ENCODE measurements around the gene DENND4A. TPM values are rescaled to one million over a fixed set of nuclear protein-coding genes. Genes with fewer than 3 reads are reported as not detected.
"Not testable (repeated sequence)": the region's sequence is repeated elsewhere in the genome, so short reads cannot be mapped to it uniquely, and the experiment has no call there.

Gene DENND4A
- total and polyA plus RNA-seq, 8 donors: 20.6 to 26.3 (median 23.7) TPM

GRCh38 chr15:65818927-65819562 lies 27.0 kb upstream of the DENND4A start:
- ATAC-seq (peak; percentile 73), DNase-seq (peak in 1 of 4 donors; percentile 39)
- peaks cover 0 to 20% of the 10 kb centered on the region in 2 donors for H3K4me1 ChIP-seq
- H3K36me3 ChIP-seq: no peaks in the 10 kb centered on the region
- intact Hi-C loops (cut with DNase I): no loop called here
- no peaks in the 10 kb centered on the region for H3K9me3 ChIP-seq
- no peak for TF ChIP-seq CTCF (IDR thresholded peaks at IDR 0.05)
- no peaks in the 10 kb centered on the region for H3K27me3 ChIP-seq
- H3K27ac ChIP-seq: peak overlapping the region; percentile 27 to 73
- H3K4me3 ChIP-seq: no peak overlapping the region

GRCh38 chr15:65816441-65816840 lies 24.3 kb upstream of the DENND4A start:
- no peak for TF ChIP-seq CTCF (IDR thresholded peaks at IDR 0.05)
- intact Hi-C loops (cut with DNase I): no loop called here
- Histone ChIP-seq H3K27ac (no peak overlapping the region), H3K27me3 (no peaks in the 10 kb centered on the region), H3K9me3 (peaks cover 0 to 9% of the 10 kb centered on the region in 2 donors), H3K4me1 (peaks cover 0 to 19% of the 10 kb centered on the region in 2 donors), H3K36me3 (no peaks in the 10 kb centered on the region), H3K4me3 (no peak overlapping the region)
- ATAC-seq (no peak), DNase-seq (no peak)

GRCh38 chr15:65816008-65816407 lies 23.9 kb upstream of the DENND4A start:
- H3K36me3 ChIP-seq; intact Hi-C loops (cut with DNase I); DNase-seq; ATAC-seq; H3K27ac ChIP-seq; H3K9me3 ChIP-seq; H3K4me3 ChIP-seq; H3K27me3 ChIP-seq: not testable (repeated sequence)
- peaks cover 0 to 19% of the 10 kb centered on the region in 2 donors for H3K4me1 ChIP-seq

- H3K27ac ChIP-seq; ATAC-seq; H3K36me3 ChIP-seq; H3K4me1 ChIP-seq; DNase-seq; intact Hi-C loops (cut with DNase I); H3K27me3 ChIP-seq; H3K4me3 ChIP-seq: not testable (repeated sequence)
- H3K9me3 ChIP-seq: peaks cover 0 to 11% of the 10 kb centered on the region in 2 donors
Measured at GRCh38 chr15:65814271-65814670, 22.2 kb upstream of the DENND4A start.

GRCh38 chr15:65812916-65813315 lies 20.8 kb upstream of the DENND4A start:
- Histone ChIP-seq H3K9me3 (peaks cover 0 to 11% of the 10 kb centered on the region in 2 donors), H3K4me3 (no peak overlapping the region), H3K36me3 (no peaks in the 10 kb centered on the region), H3K27me3 (no peaks in the 10 kb centered on the region), H3K4me1 (no peaks in the 10 kb centered on the region), H3K27ac (no peak overlapping the region)
- no peak for ATAC-seq
- no peak for TF ChIP-seq CTCF (IDR thresholded peaks at IDR 0.05)
- intact Hi-C loops (cut with DNase I): no loop called here
- DNase-seq: no peak

- no peak for ATAC-seq
- Histone ChIP-seq H3K9me3 (peaks cover 0 to 11% of the 10 kb centered on the region in 2 donors), H3K4me3 (no peak overlapping the region), H3K27me3 (no peaks in the 10 kb centered on the region), H3K36me3 (no peaks in the 10 kb centered on the region), H3K4me1 (no peaks in the 10 kb centered on the region), H3K27ac (no peak overlapping the region)
- TF ChIP-seq CTCF (IDR thresholded peaks at IDR 0.05): no peak
- no peak for DNase-seq
- intact Hi-C loops (cut with DNase I): no loop called here
Measured at GRCh38 chr15:65812467-65812866, 20.4 kb upstream of the DENND4A start.

Measured in left lung (tissue), 10 donors.